Body of pancreas (tissue), 4 donors: ENCODE measurements around the gene CMIP.
A peak's percentile ranks its signal among the peaks of the same experiment; 100 is the strongest.

Experiments
- CTCF ChIP-seq, 7 experiments: fragments of 450-650 bp in 4 of 7; fragments of 200-600 bp in 3 of 7; sonication (generic) in 3 of 7; IDR thresholded peaks; one replicate each; pipeline ENCODE4 v1.5.1; 2016 to 2019; ENCODE audit warnings: antibody characterized with exemption in 7 of 7
- POLR2A ChIP-seq, 3 donors: fragments of 450-650 bp; IDR thresholded peaks; one replicate each; pipeline ENCODE4 v1.6.1; 2016; ENCODE audit warnings: antibody characterized with exemption in 3 of 3, mild to moderate bottlenecking in 2 of 3

GRCh38 chr16:81650982-81651562 is 206.5 kb downstream of the CMIP start:
- TF ChIP-seq POLR2A (IDR thresholded peaks at IDR 0.05) (peak in 1 of 3 donors; percentile 10), CTCF (IDR thresholded peaks at IDR 0.05) (no peak)
